Fibroblast of mammary gland (primary cell): Measurements from ENCODE around the gene CTXN1.

ENCODE experiments used
- DNase-seq: peaks from one replicate; pipeline ENCODE4 v3.0.0-alpha.2; 2010; ENCODE audit warnings: low read depth
- H3K4me3 ChIP-seq: 2 replicates; pipeline ENCODE4 v1.5.1; 2011; ENCODE audit warnings: low read depth, mild to moderate bottlenecking, low read length, moderate library complexity; ENCODE audit not compliant: control insufficient read depth
- TF ChIP-seq, protein P1 (sequence below): conservative IDR thresholded peaks from 2 replicates; pipeline ENCODE4 v1.5.1; 2011; ENCODE audit warnings: low read depth, low read length, inconsistent platforms; ENCODE audit not compliant: control insufficient read depth, insufficient read depth

Gene CTXN1

DNA sequence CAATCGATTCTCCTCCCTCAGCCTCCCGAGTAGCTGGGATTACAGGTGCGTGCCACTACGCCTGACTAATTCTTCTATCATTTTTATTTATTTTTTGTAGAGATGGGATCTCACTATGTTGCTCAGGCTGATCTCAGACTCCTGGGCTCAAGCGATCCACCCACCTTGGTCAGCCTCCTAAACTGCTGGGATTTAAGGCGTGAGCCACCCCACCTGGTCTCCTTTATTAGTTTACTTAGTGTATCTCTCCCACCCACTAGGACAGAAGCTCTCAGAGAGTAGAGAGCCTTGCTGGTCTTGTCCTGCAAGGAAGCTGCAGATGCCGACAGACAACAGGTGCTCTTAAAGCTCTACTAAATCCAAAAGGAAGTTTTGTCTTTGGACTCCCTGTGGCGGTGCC is 40.1 kb downstream of the CTXN1 start:
- DNase-seq = no peak
- TF ChIP-seq, protein P1, sequence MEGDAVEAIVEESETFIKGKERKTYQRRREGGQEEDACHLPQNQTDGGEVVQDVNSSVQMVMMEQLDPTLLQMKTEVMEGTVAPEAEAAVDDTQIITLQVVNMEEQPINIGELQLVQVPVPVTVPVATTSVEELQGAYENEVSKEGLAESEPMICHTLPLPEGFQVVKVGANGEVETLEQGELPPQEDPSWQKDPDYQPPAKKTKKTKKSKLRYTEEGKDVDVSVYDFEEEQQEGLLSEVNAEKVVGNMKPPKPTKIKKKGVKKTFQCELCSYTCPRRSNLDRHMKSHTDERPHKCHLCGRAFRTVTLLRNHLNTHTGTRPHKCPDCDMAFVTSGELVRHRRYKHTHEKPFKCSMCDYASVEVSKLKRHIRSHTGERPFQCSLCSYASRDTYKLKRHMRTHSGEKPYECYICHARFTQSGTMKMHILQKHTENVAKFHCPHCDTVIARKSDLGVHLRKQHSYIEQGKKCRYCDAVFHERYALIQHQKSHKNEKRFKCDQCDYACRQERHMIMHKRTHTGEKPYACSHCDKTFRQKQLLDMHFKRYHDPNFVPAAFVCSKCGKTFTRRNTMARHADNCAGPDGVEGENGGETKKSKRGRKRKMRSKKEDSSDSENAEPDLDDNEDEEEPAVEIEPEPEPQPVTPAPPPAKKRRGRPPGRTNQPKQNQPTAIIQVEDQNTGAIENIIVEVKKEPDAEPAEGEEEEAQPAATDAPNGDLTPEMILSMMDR = no peak
- H3K4me3 ChIP-seq = no peak overlapping the region

DNA sequence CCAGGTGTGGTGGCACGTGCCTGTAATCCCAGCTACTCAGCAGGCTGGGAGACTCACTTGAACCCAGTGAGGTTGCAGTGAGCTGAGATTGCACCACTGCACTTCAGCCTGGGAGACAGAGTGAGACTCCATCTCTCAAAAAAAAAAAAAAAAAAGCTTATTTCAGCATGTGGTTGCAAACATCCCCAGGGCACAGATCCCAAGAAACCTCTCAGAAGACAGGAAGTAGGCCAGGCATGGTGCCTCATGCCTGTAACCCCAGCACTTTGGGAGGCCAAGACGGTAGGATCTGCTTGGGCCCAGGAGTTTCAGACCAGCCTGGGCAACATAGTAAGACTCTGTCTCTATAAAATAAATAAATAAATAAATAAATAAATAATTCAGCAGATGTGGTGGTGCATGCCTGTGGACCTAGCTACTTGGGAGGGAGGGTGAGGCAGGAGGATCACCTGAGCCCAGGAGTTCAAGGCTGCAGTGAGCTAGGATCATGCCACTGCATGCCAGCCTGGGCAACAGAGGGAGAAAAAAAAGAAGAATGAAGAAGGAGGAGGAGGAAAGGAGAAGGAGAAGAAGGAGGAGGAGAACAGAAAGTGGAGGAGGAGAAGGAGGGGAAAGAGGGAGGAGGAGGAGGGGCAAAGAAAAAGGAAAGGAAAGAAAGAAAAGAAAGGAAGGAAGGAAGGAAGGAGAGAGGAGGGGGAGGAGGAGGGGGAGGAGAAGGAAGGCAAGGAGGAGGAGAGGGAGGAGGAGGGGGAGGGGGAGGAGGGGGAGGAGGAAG is 42.0 kb downstream of the CTXN1 start:
- TF ChIP-seq, protein P1 = no peak
- DNase-seq = peak; percentile 47
- H3K4me3 ChIP-seq = no peak overlapping the region

DNA sequence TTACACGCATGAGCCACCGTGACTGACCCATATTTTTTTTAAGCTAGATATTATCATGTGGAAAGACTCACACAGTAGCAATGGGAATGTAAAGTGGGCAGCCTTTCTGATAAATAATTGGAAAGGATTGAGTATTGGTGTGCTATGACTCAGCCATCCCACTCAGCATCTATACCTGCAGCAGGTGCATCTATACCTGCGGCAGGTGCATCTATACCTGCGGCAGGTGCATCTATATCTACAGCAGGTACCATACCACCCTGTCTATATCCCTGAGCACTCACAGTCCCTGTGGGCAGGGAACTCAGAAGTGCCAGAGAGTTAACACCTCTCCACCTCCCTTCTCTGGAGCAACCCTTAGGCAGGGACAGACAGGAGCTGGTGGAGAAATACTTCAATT is 42.8 kb downstream of the CTXN1 start:
- TF ChIP-seq, protein P1 = no peak
- H3K4me3 ChIP-seq = no peak overlapping the region
- DNase-seq = no peak

DNA sequence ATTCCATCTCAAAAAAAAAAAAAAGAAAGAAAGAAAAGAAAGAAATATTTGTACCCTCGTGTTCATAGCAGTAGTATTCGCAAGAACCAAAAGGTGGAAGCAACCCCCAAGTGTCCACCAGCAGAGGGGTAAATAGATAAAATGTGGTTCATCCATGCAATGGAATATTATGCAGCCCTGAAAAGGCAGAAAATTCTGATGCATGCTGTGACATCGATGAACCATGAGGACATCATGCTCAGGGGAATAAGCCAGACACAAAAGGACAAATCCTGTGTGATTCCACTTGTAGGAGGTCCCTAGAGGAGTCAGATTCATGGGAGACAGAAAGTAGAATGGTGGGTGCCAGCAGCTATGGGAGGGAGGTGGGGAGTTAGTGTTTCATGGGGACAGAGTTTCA is 44.0 kb downstream of the CTXN1 start:
- no peak overlapping the region for H3K4me3 ChIP-seq
- TF ChIP-seq, protein P1 = no peak
- DNase-seq = no peak

DNA sequence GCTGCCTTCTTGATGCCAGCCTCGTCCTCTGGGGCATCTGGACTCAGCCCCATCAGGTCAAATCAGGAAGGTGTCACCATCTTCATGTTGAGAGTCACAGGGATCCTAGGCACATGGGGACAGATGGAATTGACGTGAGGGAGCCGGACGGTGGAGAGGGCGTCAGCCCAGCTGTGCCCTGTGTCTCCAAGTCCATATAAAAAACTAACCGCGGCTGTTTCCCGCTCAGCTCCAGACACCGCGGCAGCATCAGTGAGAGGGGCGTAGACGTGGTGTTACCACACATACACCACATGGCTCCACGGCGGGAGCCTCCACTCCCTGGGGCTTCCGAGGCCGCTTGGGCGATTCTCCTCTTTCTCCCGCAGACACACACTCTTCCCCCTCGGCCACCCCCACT is 46.1 kb downstream of the CTXN1 start:
- no peak for DNase-seq
- no peak overlapping the region for H3K4me3 ChIP-seq
- TF ChIP-seq, protein P1 = no peak

DNA sequence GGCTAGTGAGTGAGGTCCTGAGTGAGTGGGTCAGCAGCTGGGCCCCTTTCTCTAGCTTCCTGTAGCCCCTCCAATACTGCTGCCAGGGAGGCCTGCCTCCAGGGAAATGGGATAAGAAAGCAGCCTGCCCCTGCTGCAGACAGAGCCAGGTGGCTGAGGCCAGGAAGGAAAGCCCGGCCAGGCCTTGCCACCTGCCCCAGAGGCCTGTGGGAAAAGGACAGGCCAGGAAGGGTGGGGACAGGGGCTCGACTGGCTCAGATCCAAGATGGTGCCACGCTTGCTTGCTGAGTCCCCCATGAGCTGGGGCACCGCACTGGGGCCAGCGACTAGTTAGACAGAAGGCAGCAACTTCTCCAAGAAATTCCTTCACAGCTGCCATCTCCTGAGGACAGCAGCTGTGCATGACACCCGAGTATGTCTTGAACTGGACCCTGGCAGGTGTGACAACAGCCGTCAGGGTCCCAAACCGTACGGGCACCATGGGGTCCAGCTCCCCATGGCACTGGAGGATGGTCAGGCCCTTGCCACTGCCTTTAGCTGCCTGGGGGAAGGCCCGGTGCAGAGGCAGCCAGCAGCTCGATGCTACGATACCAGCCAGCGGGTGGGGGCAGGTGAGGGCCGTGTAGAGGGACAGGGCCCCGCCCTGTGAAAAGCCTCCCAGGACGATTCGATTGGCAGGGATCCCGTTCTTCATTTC is 46.7 kb downstream of the CTXN1 start:
- no peak for DNase-seq
- no peak overlapping the region for H3K4me3 ChIP-seq
- TF ChIP-seq, protein P1 = no peak
